NB4 (cell line): ENCODE results near the gene SHROOM2.

Experiments used
- CTCF ChIP-seq: IDR thresholded peaks from one replicate; pipeline ENCODE4 v1.5.1; 2012; ENCODE audit warnings: low read depth, low read length
- MAX ChIP-seq: IDR thresholded peaks from 2 replicates; pipeline ENCODE4 v1.6.1; 2011; ENCODE audit warnings: low read depth, low read length
- POLR2A ChIP-seq: IDR thresholded peaks from 2 replicates; pipeline ENCODE4 v1.6.1; 2011; ENCODE audit warnings: mild to moderate bottlenecking; ENCODE audit not compliant: insufficient read length; ENCODE audit errors: extremely low read depth

DNA sequence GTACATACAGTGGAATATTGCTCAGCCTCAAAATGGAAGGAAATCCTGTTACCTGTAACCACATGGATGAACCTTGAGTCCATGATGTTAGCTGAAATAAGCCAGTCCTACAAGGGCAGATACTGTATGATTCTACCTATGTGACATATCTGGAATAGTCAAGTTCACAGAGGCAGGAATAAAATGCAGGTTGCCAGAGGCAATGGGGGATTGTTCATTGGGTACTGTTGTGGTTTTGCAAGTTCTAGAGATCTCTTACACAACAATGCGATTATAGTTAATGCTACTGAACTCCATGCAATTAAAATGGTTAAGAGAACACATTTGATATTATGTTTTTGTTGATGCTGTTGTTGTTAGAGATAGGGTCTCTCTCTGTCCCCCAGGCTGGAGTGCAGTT, 74.6 kb downstream of the SHROOM2 start:
- no peak for TF ChIP-seq POLR2A
- no peak for TF ChIP-seq CTCF
- TF ChIP-seq MAX, result no peak
